Neural progenitor cell (in vitro differentiated cells): ENCODE measurements around the gene PAIP2.

ENCODE experiments used
- EZH2 ChIP-seq: fragments of 200-600 bp; sonication (generic); IDR thresholded peaks from 2 replicates; pipeline ENCODE4 v1.6.1; 2017; ENCODE audit warnings: antibody characterized with exemption, mild to moderate bottlenecking, moderate library complexity
- TF ChIP-seq, protein P1 (sequence below): fragments of 200-600 bp; sonication (generic); IDR thresholded peaks from 2 replicates; pipeline ENCODE4 v1.5.1; 2017; ENCODE audit warnings: antibody characterized with exemption, mild to moderate bottlenecking

GRCh38 chr5:139386050-139386438, 44.4 kb downstream of the PAIP2 start:
- TF ChIP-seq, protein P1, sequence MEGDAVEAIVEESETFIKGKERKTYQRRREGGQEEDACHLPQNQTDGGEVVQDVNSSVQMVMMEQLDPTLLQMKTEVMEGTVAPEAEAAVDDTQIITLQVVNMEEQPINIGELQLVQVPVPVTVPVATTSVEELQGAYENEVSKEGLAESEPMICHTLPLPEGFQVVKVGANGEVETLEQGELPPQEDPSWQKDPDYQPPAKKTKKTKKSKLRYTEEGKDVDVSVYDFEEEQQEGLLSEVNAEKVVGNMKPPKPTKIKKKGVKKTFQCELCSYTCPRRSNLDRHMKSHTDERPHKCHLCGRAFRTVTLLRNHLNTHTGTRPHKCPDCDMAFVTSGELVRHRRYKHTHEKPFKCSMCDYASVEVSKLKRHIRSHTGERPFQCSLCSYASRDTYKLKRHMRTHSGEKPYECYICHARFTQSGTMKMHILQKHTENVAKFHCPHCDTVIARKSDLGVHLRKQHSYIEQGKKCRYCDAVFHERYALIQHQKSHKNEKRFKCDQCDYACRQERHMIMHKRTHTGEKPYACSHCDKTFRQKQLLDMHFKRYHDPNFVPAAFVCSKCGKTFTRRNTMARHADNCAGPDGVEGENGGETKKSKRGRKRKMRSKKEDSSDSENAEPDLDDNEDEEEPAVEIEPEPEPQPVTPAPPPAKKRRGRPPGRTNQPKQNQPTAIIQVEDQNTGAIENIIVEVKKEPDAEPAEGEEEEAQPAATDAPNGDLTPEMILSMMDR, result no peak
- no peak for TF ChIP-seq EZH2
